ENCODE measurements around the gene SACM1L. TPM values are rescaled to one million over a fixed set of nuclear protein-coding genes. Genes with fewer than 3 reads are reported as not detected.
"Not testable (repeated sequence)": the region's sequence is repeated elsewhere in the genome, so short reads cannot be mapped to it uniquely, and the experiment has no call there.

The SACM1L gene
- total RNA-seq, 4 donors from 2014 or later, result 7.7 to 28.7 (median 9.1) TPM

- H3K4me1 ChIP-seq, result peaks cover 60 to 67% of the 10 kb centered on the region in 2 donors
- H3K27me3 ChIP-seq, result no peaks in the 10 kb centered on the region
- H3K27ac ChIP-seq, result peak overlapping the region; percentile 89 to 95 (median 93)
- H3K4me3 ChIP-seq, result peak overlapping the region; percentile 76 to 97 (median 82)
- intact Hi-C loops (cut with DNase I; ENCODE audit: low total_unique reads), result no loop called here
- DNase-seq (no peak), ATAC-seq (no peak)
- in situ Hi-C loops (cut with MboI; ENCODE audit: low sequenced_read_pairs in 4 of 4), result no loop called here
- no peaks in the 10 kb centered on the region for H3K9me3 ChIP-seq
- no peak for TF ChIP-seq CTCF (IDR thresholded peaks at IDR 0.05 in 4 of 5, conservative IDR thresholded peaks at IDR 0.05 in 1 of 5)
- H3K36me3 ChIP-seq, result no peaks in the 10 kb centered on the region
Measured at GRCh38 chr3:45690336-45691035, 1.3 kb downstream of the SACM1L start.

- no peaks in the 10 kb centered on the region for H3K9me3 ChIP-seq
- no peaks in the 10 kb centered on the region for H3K27me3 ChIP-seq
- ATAC-seq, result no peak
- H3K4me1 ChIP-seq, result peaks cover 60 to 67% of the 10 kb centered on the region in 2 donors
- intact Hi-C loops (cut with DNase I; ENCODE audit: low total_unique reads), result no loop called here
- DNase-seq, result no peak
- H3K27ac ChIP-seq, result peak overlapping the region in 3 of 4 donors; percentile 16 to 94 (median 89)
- no peak overlapping the region for H3K4me3 ChIP-seq
- no peaks in the 10 kb centered on the region for H3K36me3 ChIP-seq
- in situ Hi-C loops (cut with MboI; ENCODE audit: low sequenced_read_pairs in 4 of 4), result no loop called here
- TF ChIP-seq POLR2A (IDR thresholded peaks at IDR 0.05) (no peak), CTCF (IDR thresholded peaks at IDR 0.05 in 4 of 5, conservative IDR thresholded peaks at IDR 0.05 in 1 of 5) (no peak)
Measured at GRCh38 chr3:45691842-45692241, 2.6 kb downstream of the SACM1L start.

- peaks cover 63 to 64% of the 10 kb centered on the region in 2 donors for H3K4me1 ChIP-seq
- no peak for ATAC-seq
- no peak overlapping the region for H3K4me3 ChIP-seq
- no peaks in the 10 kb centered on the region for H3K36me3 ChIP-seq
- H3K9me3 ChIP-seq, result no peaks in the 10 kb centered on the region
- DNase-seq, result no peak
- intact Hi-C loops (cut with DNase I; ENCODE audit: low total_unique reads) (no loop called here), in situ Hi-C loops (cut with MboI; ENCODE audit: low sequenced_read_pairs in 4 of 4) (no loop called here)
- no peak for TF ChIP-seq POLR2A (IDR thresholded peaks at IDR 0.05)
- no peak for TF ChIP-seq CTCF (IDR thresholded peaks at IDR 0.05 in 4 of 5, conservative IDR thresholded peaks at IDR 0.05 in 1 of 5)
- H3K27me3 ChIP-seq, result no peaks in the 10 kb centered on the region
- H3K27ac ChIP-seq, result peak overlapping the region in 2 of 4 donors; percentile 34 to 89
Measured at GRCh38 chr3:45692866-45693265, 3.7 kb downstream of the SACM1L start.

- Histone ChIP-seq H3K9me3 (no peaks in the 10 kb centered on the region), H3K27ac (peak overlapping the region in 2 of 4 donors; percentile 3 to 34), H3K27me3 (no peaks in the 10 kb centered on the region), H3K36me3 (no peaks in the 10 kb centered on the region), H3K4me1 (peaks cover 56 to 62% of the 10 kb centered on the region in 2 donors), H3K4me3 (no peak overlapping the region)
- ATAC-seq, result no peak
- DNase-seq, result no peak
- in situ Hi-C loops (cut with MboI; ENCODE audit: low sequenced_read_pairs in 4 of 4) (no loop called here), intact Hi-C loops (cut with DNase I; ENCODE audit: low total_unique reads) (no loop called here)
- TF ChIP-seq POLR2A (IDR thresholded peaks at IDR 0.05), result no peak
- no peak for TF ChIP-seq CTCF (IDR thresholded peaks at IDR 0.05 in 4 of 5, conservative IDR thresholded peaks at IDR 0.05 in 1 of 5)
Measured at GRCh38 chr3:45693941-45694521, 4.8 kb downstream of the SACM1L start.

GRCh38 chr3:45695166-45695565 lies 6.0 kb downstream of the SACM1L start:
- DNase-seq; in situ Hi-C loops (cut with MboI; ENCODE audit: low sequenced_read_pairs in 4 of 4): not testable (repeated sequence)

More at GRCh38 chr3:45695166-45695565, 6.0 kb downstream of the SACM1L start:
- H3K27me3 ChIP-seq; H3K27ac ChIP-seq; H3K36me3 ChIP-seq; H3K9me3 ChIP-seq; intact Hi-C loops (cut with DNase I; ENCODE audit: low total_unique reads); H3K4me3 ChIP-seq; ATAC-seq: not testable (repeated sequence)
- H3K4me1 ChIP-seq, result peaks cover 50 to 67% of the 10 kb centered on the region in 2 donors
